K562 (cell line): ENCODE data around the gene BTBD18. TPM values are rescaled to one million over a fixed set of nuclear protein-coding genes. Genes with fewer than 3 reads are reported as not detected.
A peak's percentile ranks its signal among the peaks of the same experiment; 100 is the strongest.

Source experiments
- CREBBP ChIP-seq: IDR thresholded peaks from one replicate; pipeline ENCODE4 v1.6.1; 2012; ENCODE audit warnings: low read depth, mild to moderate bottlenecking, control low read depth, inconsistent platforms, low read length
- EZH2 ChIP-seq: IDR thresholded peaks from 2 replicates; pipeline ENCODE4 v1.6.1; 2012; ENCODE audit warnings: low read depth, mild to moderate bottlenecking, inconsistent platforms, low read length, borderline replicate concordance
- GATAD2A ChIP-seq: fragments of 450-650 bp; IDR thresholded peaks from 2 replicates; pipeline ENCODE4 v1.6.1; 2017
- KDM4B ChIP-seq, 2 experiments: fragments of 450-650 bp in 1 of 2; sonication (generic) in 1 of 2; IDR thresholded peaks; 2 replicates each; pipeline ENCODE4 v1.6.1; 2016 to 2017; ENCODE audit warnings: borderline replicate concordance in 2 of 2, antibody characterized with exemption in 1 of 2, low read depth in 1 of 2, mild to moderate bottlenecking in 1 of 2
- MCM5 ChIP-seq: fragments of 450-650 bp; IDR thresholded peaks from 2 replicates; pipeline ENCODE4 v1.6.1; 2016; ENCODE audit warnings: low read depth
- MYC ChIP-seq, 2 experiments: fragments of 250-450 bp in 1 of 2; sonication (Bioruptor Pico) in 1 of 2; IDR thresholded peaks; 2 replicates each; pipeline versions ENCODE4 v1.5.1 to v1.6.1; 2012 to 2021; ENCODE audit warnings: low read depth in 2 of 2, borderline replicate concordance in 1 of 2, improper control_type of control experiment in 1 of 2, low read length in 1 of 2, mild to moderate bottlenecking in 1 of 2, moderate library complexity in 1 of 2
- NCOA1 ChIP-seq: fragments of 450-650 bp; IDR thresholded peaks from 2 replicates; pipeline ENCODE4 v1.6.1; 2016; ENCODE audit warnings: low read depth
- NCOA2 ChIP-seq, 2 experiments: fragments of 450-650 bp; IDR thresholded peaks; 2 replicates each; pipeline ENCODE4 v1.6.1; 2018; ENCODE audit warnings: mild to moderate bottlenecking in 2 of 2, moderate library complexity in 1 of 2; ENCODE audit not compliant: partially characterized antibody in 2 of 2
- NCOA4 ChIP-seq: fragments of 450-650 bp; IDR thresholded peaks from 2 replicates; pipeline ENCODE4 v1.6.1; 2018; ENCODE audit warnings: mild to moderate bottlenecking; ENCODE audit not compliant: partially characterized antibody
- NFE2 ChIP-seq: IDR thresholded peaks from 2 replicates; pipeline ENCODE4 v1.6.1; 2014; ENCODE audit warnings: antibody characterized with exemption, low read depth
- NUFIP1 ChIP-seq: fragments of 450-650 bp; IDR thresholded peaks from 2 replicates; pipeline ENCODE4 v1.6.1; 2018; ENCODE audit not compliant: partially characterized antibody
- RFX5 ChIP-seq: IDR thresholded peaks from 2 replicates; pipeline ENCODE4 v1.6.1; 2011; ENCODE audit warnings: low read depth, mild to moderate bottlenecking, improper control_type of control experiment, low read length
- SMARCA4 ChIP-seq: fragments of 450-650 bp; IDR thresholded peaks from 2 replicates; pipeline ENCODE4 v1.6.1; 2016
- STAT6 ChIP-seq: sonication (generic); formaldehyde crosslinking; IDR thresholded peaks from 2 replicates; pipeline ENCODE4 v1.8.1; 2023; ENCODE audit warnings: mild to moderate bottlenecking, missing genetic modification reagents
- TEAD1 ChIP-seq, 2 experiments: fragments of 450-650 bp in 1 of 2; sonication (generic) in 1 of 2; formaldehyde crosslinking; IDR thresholded peaks; 2 replicates each; pipeline versions ENCODE4 v1.4.0 to v1.8.0; 2020 to 2022; ENCODE audit warnings: mild to moderate bottlenecking in 2 of 2, missing genetic modification reagents in 1 of 2
- XRCC4 ChIP-seq: IDR thresholded peaks from one replicate; pipeline ENCODE4 v1.6.1; 2011; ENCODE audit not compliant: insufficient read depth, insufficient read length; ENCODE audit errors: extremely low read depth
- ZC3H8 ChIP-seq: fragments of 450-650 bp; IDR thresholded peaks from 2 replicates; pipeline ENCODE4 v1.6.1; 2017
- ZNF146 ChIP-seq: IDR thresholded peaks from one replicate; pipeline ENCODE4 v1.6.1; 2018; ENCODE audit warnings: missing compliant biosample characterization; ENCODE audit not compliant: unreplicated experiment
- ZNF584 ChIP-seq: fragments of 200-800 bp; sonication (Bioruptor generic); IDR thresholded peaks from 2 replicates; pipeline ENCODE4 v1.6.1; 2016; ENCODE audit warnings: low read depth, mild to moderate bottlenecking, missing genetic modification characterization, missing compliant biosample characterization
- polyA plus RNA-seq, 8 experiments: library from polyadenylated mRNA; depleted of rRNA in 4 of 8; stranded (reverse) in 5 of 8; unstranded in 3 of 8; fragments of >200 nt; fragmentation: Nextera tagmentation in 2 of 8; fragmentation: Illumina TruSeq in 1 of 8; extraction: Ambion mirVana in 2 of 8; extraction: Trizol in 1 of 8; gene quantifications; 2 replicates each; pipeline versions ENCODE4 v1.2.1 to v1.2.3, GENCODE V29; 2011 to 2014; ENCODE audit warnings: inconsistent platforms in 1 of 8, missing spikeins in 1 of 8
- total RNA-seq, 7 experiments: library from RNA; depleted of rRNA in 6 of 7; stranded (reverse); fragments of >200 nt in 6 of 7; fragmentation: Illumina TruSeq in 2 of 7; extraction: Trizol in 2 of 7; gene quantifications; 2 replicates each; pipeline versions ENCODE4 v1.2.1 to v1.2.3, GENCODE V29; 2011 to 2021; ENCODE audit warnings: low replicate concordance in 1 of 7
- TF ChIP-seq, protein P1 (sequence below): fragments of 450-650 bp; conservative IDR thresholded peaks from 2 replicates; pipeline ENCODE4 v1.6.1; 2016; ENCODE audit warnings: missing genetic modification characterization, low read depth, mild to moderate bottlenecking, missing compliant biosample characterization, moderate library complexity
- TF ChIP-seq, protein P2 (sequence below): fragments of 250-450 bp; sonication (Bioruptor Pico); IDR thresholded peaks from 2 replicates; pipeline ENCODE4 v1.8.0; 2021; ENCODE audit warnings: moderate library complexity, mild to moderate bottlenecking, inconsistent platforms
- TF ChIP-seq, protein P3 (sequence below): sonication (generic); formaldehyde crosslinking; IDR thresholded peaks from 2 replicates; pipeline ENCODE4 v1.8.1; 2023; ENCODE audit warnings: mild to moderate bottlenecking, missing genetic modification reagents, moderate library complexity

BTBD18 gene
- total and polyA plus RNA-seq, 9 of the 15 experiments (the other 6 are each of a cell fraction or from before 2014, with no cell fraction given) = 0.06 TPM; not detected in 8

- TF ChIP-seq NCOA1 = 0 out of 2 replicates have a peak, but pooled peaks have one; percentile 35
- TF ChIP-seq ZNF584 = no peak
- TF ChIP-seq, protein P1, sequence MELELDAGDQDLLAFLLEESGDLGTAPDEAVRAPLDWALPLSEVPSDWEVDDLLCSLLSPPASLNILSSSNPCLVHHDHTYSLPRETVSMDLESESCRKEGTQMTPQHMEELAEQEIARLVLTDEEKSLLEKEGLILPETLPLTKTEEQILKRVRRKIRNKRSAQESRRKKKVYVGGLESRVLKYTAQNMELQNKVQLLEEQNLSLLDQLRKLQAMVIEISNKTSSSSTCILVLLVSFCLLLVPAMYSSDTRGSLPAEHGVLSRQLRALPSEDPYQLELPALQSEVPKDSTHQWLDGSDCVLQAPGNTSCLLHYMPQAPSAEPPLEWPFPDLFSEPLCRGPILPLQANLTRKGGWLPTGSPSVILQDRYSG = no peak
- TF ChIP-seq NFE2 = 0 out of 2 replicates have a peak, but pooled peaks have one; percentile 15
- 0 out of 4 replicates have a peak, but pooled peaks have one; percentile 20 to 31 for TF ChIP-seq TEAD1 (CRISPR knock-in tag; IDR thresholded peaks at IDR 0.05)
- no peak for TF ChIP-seq RFX5
- no peak for TF ChIP-seq XRCC4
- no peak for TF ChIP-seq NCOA4
- TF ChIP-seq, protein P2, sequence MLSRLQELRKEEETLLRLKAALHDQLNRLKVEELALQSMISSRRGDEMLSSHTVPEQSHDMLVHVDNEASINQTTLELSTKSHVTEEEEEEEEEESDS = no peak
- peak; percentile 53; the same call in 1 of the 2 replicates for TF ChIP-seq MYC (IDR thresholded peaks at IDR 0.05; ENCODE audit: low read depth, low read length)
- no peak for TF ChIP-seq MYC (CRISPR knock-in tag; IDR thresholded peaks at IDR 0.05; ENCODE audit: borderline replicate concordance, low read depth)
- TF ChIP-seq CREBBP = no peak
- TF ChIP-seq SMARCA4 = peak; percentile 50
- TF ChIP-seq EZH2 = no peak
- no peak for TF ChIP-seq GATAD2A
- 0 out of 2 replicates have a peak, but pooled peaks have one; percentile 31 for TF ChIP-seq STAT6 (CRISPR knock-in tag)
- TF ChIP-seq KDM4B (IDR thresholded peaks at IDR 0.05; ENCODE audit: borderline replicate concordance in 2 of 2, low read depth in 1 of 2) = no peak
- TF ChIP-seq, protein P3, sequence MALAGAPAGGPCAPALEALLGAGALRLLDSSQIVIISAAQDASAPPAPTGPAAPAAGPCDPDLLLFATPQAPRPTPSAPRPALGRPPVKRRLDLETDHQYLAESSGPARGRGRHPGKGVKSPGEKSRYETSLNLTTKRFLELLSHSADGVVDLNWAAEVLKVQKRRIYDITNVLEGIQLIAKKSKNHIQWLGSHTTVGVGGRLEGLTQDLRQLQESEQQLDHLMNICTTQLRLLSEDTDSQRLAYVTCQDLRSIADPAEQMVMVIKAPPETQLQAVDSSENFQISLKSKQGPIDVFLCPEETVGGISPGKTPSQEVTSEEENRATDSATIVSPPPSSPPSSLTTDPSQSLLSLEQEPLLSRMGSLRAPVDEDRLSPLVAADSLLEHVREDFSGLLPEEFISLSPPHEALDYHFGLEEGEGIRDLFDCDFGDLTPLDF (CRISPR knock-in tag) = 0 out of 2 replicates have a peak, but pooled peaks have one; percentile 45
- TF ChIP-seq ZC3H8 = no peak
- TF ChIP-seq ZNF146 (CRISPR knock-in tag) = no peak
- TF ChIP-seq MCM5 = no peak
- no peak for TF ChIP-seq NCOA2 (IDR thresholded peaks at IDR 0.05; ENCODE audit: partially characterized antibody in 2 of 2)
- peak; percentile 18 for TF ChIP-seq NUFIP1
These were observed 15.9 kb downstream of the BTBD18 start (continued) for GRCh38 chr11:57735619-57736298.
